Activated naive CD8-positive, alpha-beta T cell treated with anti-CD3 and anti-CD28 coated beads, Interleukin-2, amount 50 U/mL, for 24 hours (primary cell): ENCODE data around the gene GRIK3.

Source experiments
- ATAC-seq: fragments of 150-1000 bp; cut with Tn5 transposase; one replicate; pipeline ENCODE4 v1.10.0; 2021
- DNase-seq: peaks from one replicate; pipeline ENCODE4 v3.0.0; 2021
- H3K27ac Mint-ChIP-seq: one replicate; pipeline ENCODE4 v1.8.0; 2021; ENCODE audit warnings: mild to moderate bottlenecking, mixed read lengths
- H3K27me3 Mint-ChIP-seq: one replicate; pipeline ENCODE4 v1.8.0; 2021; ENCODE audit warnings: mixed read lengths
- H3K36me3 Mint-ChIP-seq: one replicate; pipeline ENCODE4 v1.8.0; 2021; ENCODE audit warnings: low read depth, mixed read lengths
- H3K4me1 Mint-ChIP-seq: one replicate; pipeline ENCODE4 v1.8.0; 2021; ENCODE audit warnings: mixed read lengths
- H3K4me3 Mint-ChIP-seq: one replicate; pipeline ENCODE4 v1.8.0; 2021; ENCODE audit warnings: mild to moderate bottlenecking, moderate library complexity, mixed read lengths
- H3K9me3 Mint-ChIP-seq: one replicate; pipeline ENCODE4 v1.8.0; 2021; ENCODE audit warnings: mixed read lengths

Gene GRIK3

GRCh38 chr1:36843906-36844610, 190.3 kb downstream of the GRIK3 start:
- ATAC-seq: no peak
- no peaks in the 10 kb centered on the region for H3K9me3 Mint-ChIP-seq
- H3K27ac Mint-ChIP-seq: no peak overlapping the region
- H3K36me3 Mint-ChIP-seq: no peaks in the 10 kb centered on the region
- H3K4me1 Mint-ChIP-seq: no peaks in the 10 kb centered on the region
- no peak overlapping the region for H3K4me3 Mint-ChIP-seq
- peaks cover 14% of the 10 kb centered on the region for H3K27me3 Mint-ChIP-seq
- DNase-seq: no peak

- H3K36me3 Mint-ChIP-seq: no peaks in the 10 kb centered on the region
These were observed 191.3 kb downstream of the GRIK3 start for GRCh38 chr1:36843027-36843426.

GRCh38 chr1:36842448-36842847, 191.9 kb downstream of the GRIK3 start:
- Mint-ChIP-seq H3K36me3 (no peaks in the 10 kb centered on the region), H3K4me3 (no peak overlapping the region), H3K27ac (no peak overlapping the region), H3K9me3 (no peaks in the 10 kb centered on the region), H3K4me1 (no peaks in the 10 kb centered on the region), H3K27me3 (peaks cover 12% of the 10 kb centered on the region)
- no peak for ATAC-seq
- DNase-seq: no peak

More at GRCh38 chr1:36843027-36843426, 191.3 kb downstream of the GRIK3 start:
- Mint-ChIP-seq H3K4me3 (no peak overlapping the region), H3K9me3 (no peaks in the 10 kb centered on the region), H3K27ac (no peak overlapping the region), H3K27me3 (peaks cover 8% of the 10 kb centered on the region), H3K4me1 (no peaks in the 10 kb centered on the region)
- no peak for DNase-seq
- no peak for ATAC-seq

GRCh38 chr1:36839485-36839884, 194.8 kb downstream of the GRIK3 start:
- Mint-ChIP-seq H3K27me3 (peaks cover 11% of the 10 kb centered on the region), H3K27ac (no peak overlapping the region), H3K36me3 (no peaks in the 10 kb centered on the region), H3K4me1 (no peaks in the 10 kb centered on the region), H3K4me3 (no peak overlapping the region), H3K9me3 (no peaks in the 10 kb centered on the region)
- DNase-seq (no peak), ATAC-seq (no peak)

- ATAC-seq: no peak
- DNase-seq: no peak
- Mint-ChIP-seq H3K4me1 (no peaks in the 10 kb centered on the region), H3K27me3 (peaks cover 12% of the 10 kb centered on the region), H3K36me3 (no peaks in the 10 kb centered on the region), H3K9me3 (no peaks in the 10 kb centered on the region), H3K4me3 (no peak overlapping the region), H3K27ac (no peak overlapping the region)
These were observed 195.4 kb downstream of the GRIK3 start for GRCh38 chr1:36838888-36839287.

GRCh38 chr1:36836916-36837315, 197.4 kb downstream of the GRIK3 start:
- H3K27me3 Mint-ChIP-seq: peaks cover 12% of the 10 kb centered on the region
- no peak for ATAC-seq
- H3K4me3 Mint-ChIP-seq: no peak overlapping the region
- no peaks in the 10 kb centered on the region for H3K9me3 Mint-ChIP-seq
- no peak overlapping the region for H3K27ac Mint-ChIP-seq
- no peaks in the 10 kb centered on the region for H3K4me1 Mint-ChIP-seq
- H3K36me3 Mint-ChIP-seq: no peaks in the 10 kb centered on the region
- DNase-seq: no peak

GRCh38 chr1:36836196-36836883, 198.0 kb downstream of the GRIK3 start:
- Mint-ChIP-seq H3K4me1 (no peaks in the 10 kb centered on the region), H3K27me3 (peaks cover 15% of the 10 kb centered on the region), H3K36me3 (no peaks in the 10 kb centered on the region), H3K9me3 (no peaks in the 10 kb centered on the region), H3K4me3 (no peak overlapping the region), H3K27ac (no peak overlapping the region)
- ATAC-seq (no peak), DNase-seq (no peak)

GRCh38 chr1:36835696-36836095, 198.6 kb downstream of the GRIK3 start:
- DNase-seq (no peak), ATAC-seq (no peak)
- peaks cover 15% of the 10 kb centered on the region for H3K27me3 Mint-ChIP-seq
- H3K4me3 Mint-ChIP-seq: no peak overlapping the region
- no peaks in the 10 kb centered on the region for H3K4me1 Mint-ChIP-seq
- H3K36me3 Mint-ChIP-seq: no peaks in the 10 kb centered on the region
- H3K27ac Mint-ChIP-seq: no peak overlapping the region
- H3K9me3 Mint-ChIP-seq: no peaks in the 10 kb centered on the region

- H3K36me3 Mint-ChIP-seq: no peaks in the 10 kb centered on the region
These were observed 199.2 kb downstream of the GRIK3 start for GRCh38 chr1:36835017-36835695.

GRCh38 chr1:36834586-36834985, 199.7 kb downstream of the GRIK3 start:
- Mint-ChIP-seq H3K9me3 (no peaks in the 10 kb centered on the region), H3K36me3 (no peaks in the 10 kb centered on the region), H3K27me3 (peaks cover 16% of the 10 kb centered on the region), H3K27ac (no peak overlapping the region), H3K4me1 (no peaks in the 10 kb centered on the region), H3K4me3 (no peak overlapping the region)
- DNase-seq: no peak
- ATAC-seq: no peak

More at GRCh38 chr1:36835017-36835695, 199.2 kb downstream of the GRIK3 start:
- DNase-seq (no peak), ATAC-seq (no peak)
- Mint-ChIP-seq H3K4me1 (no peaks in the 10 kb centered on the region), H3K27me3 (peaks cover 15% of the 10 kb centered on the region), H3K9me3 (no peaks in the 10 kb centered on the region), H3K27ac (no peak overlapping the region), H3K4me3 (no peak overlapping the region)

- H3K4me3 Mint-ChIP-seq: no peak overlapping the region
- no peak overlapping the region for H3K27ac Mint-ChIP-seq
- DNase-seq (no peak), ATAC-seq (no peak)
- H3K36me3 Mint-ChIP-seq: no peaks in the 10 kb centered on the region
- H3K27me3 Mint-ChIP-seq: peaks cover 10% of the 10 kb centered on the region
- no peaks in the 10 kb centered on the region for H3K9me3 Mint-ChIP-seq
- no peaks in the 10 kb centered on the region for H3K4me1 Mint-ChIP-seq
These were observed 203.0 kb downstream of the GRIK3 start for GRCh38 chr1:36831186-36831810.

- ATAC-seq: no peak
- Mint-ChIP-seq H3K4me1 (no peaks in the 10 kb centered on the region), H3K4me3 (no peak overlapping the region), H3K27me3 (peaks cover 10% of the 10 kb centered on the region), H3K36me3 (no peaks in the 10 kb centered on the region), H3K9me3 (no peaks in the 10 kb centered on the region), H3K27ac (no peak overlapping the region)
- DNase-seq: no peak
These were observed 204.4 kb downstream of the GRIK3 start for GRCh38 chr1:36829961-36830360.

GRCh38 chr1:36829066-36829465, 205.2 kb downstream of the GRIK3 start:
- no peak overlapping the region for H3K4me3 Mint-ChIP-seq
- H3K9me3 Mint-ChIP-seq: no peaks in the 10 kb centered on the region
- no peak for DNase-seq
- peaks cover 11% of the 10 kb centered on the region for H3K27me3 Mint-ChIP-seq
- no peaks in the 10 kb centered on the region for H3K4me1 Mint-ChIP-seq
- ATAC-seq: no peak
- H3K27ac Mint-ChIP-seq: no peak overlapping the region
- H3K36me3 Mint-ChIP-seq: no peaks in the 10 kb centered on the region

GRCh38 chr1:36825226-36825625, 209.1 kb downstream of the GRIK3 start:
- Mint-ChIP-seq H3K27me3 (peaks cover 8% of the 10 kb centered on the region), H3K4me3 (no peak overlapping the region), H3K36me3 (no peaks in the 10 kb centered on the region), H3K9me3 (no peaks in the 10 kb centered on the region), H3K4me1 (no peaks in the 10 kb centered on the region), H3K27ac (no peak overlapping the region)
- ATAC-seq (no peak), DNase-seq (no peak)
